Measurements from ENCODE around the gene TMEM223.
"Not testable (repeated sequence)": the region's sequence is repeated elsewhere in the genome, so short reads cannot be mapped to it uniquely, and the experiment has no call there.

Gene TMEM223

DNA sequence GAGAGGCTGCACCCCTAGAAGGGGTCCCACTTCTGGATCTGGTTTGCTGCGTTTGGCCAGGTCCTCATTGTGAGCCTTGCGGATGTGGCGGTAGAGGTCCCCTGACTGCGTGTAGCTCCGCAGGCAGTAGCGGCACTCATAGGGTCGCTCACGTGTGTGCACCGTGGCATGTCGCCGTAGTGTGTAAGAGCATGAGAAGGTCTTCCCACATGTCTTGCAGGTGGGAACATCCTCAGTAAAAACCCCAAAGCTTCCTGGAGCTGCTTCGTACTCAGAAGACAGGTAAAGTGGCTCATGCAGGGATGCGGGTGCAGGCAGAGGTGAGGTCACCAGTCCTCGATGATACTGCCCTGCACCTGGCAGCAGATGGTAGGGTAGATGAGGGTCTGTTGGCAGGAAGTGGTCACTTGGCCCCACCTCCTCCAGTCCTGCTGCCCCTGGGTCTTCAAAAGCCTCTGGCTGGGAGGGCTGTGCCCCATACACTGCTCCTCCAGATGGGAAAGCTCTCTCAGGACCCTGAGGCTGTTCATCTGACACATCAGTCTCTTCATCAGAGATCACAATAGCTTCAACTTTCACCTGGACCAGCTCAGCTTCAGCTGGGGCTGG is 39.5 kb downstream of the TMEM223 start:
- no peak for DNase-seq

- DNase-seq: not testable (repeated sequence)
These were observed 41.9 kb downstream of the TMEM223 start for GRCh38 chr11:62749931-62750330.

GRCh38 chr11:62747475-62748160 is 44.2 kb downstream of the TMEM223 start:
- no peak for DNase-seq

Data from right forelimb (tissue), 1 donor.